HepG2 (cell line): ENCODE data around the gene HEATR5B. TPM values are rescaled to one million over a fixed set of nuclear protein-coding genes. Genes with fewer than 3 reads are reported as not detected.

ENCODE experiments used
- ATAC-seq: fragments of 200-7000 bp; cut with Tn5 transposase; 3 replicates; pipeline ENCODE4 v1.9.1; 2020; ENCODE audit warnings: mild to moderate bottlenecking, moderate library complexity
- BruUV-seq: library from RNA; stranded (reverse); fragments of 400-500 nt; replicated peaks from 2 replicates; lab custom pipeline; 2021; lab: Mats Ljungman, UMichigan
- CTCF ChIA-PET: fragments of 300-600 bp; formaldehyde crosslinking; extraction: SDS; loops from one replicate; lab custom pipeline; 2021; ENCODE audit warnings: low total read pairs, inconsistent platforms, low intra/inter-chr PET ratio; lab: Yijun Ruan, JAX
- POLR2A ChIA-PET: fragments of 350-600 bp; sonication (Branson Sonifier 250); formaldehyde crosslinking; loops from one replicate; lab custom pipeline; 2020; ENCODE audit warnings: antibody characterized with exemption, inconsistent platforms; lab: Yijun Ruan, JAX
- DNase-seq: peaks from one replicate; pipeline ENCODE4 v3.0.0-alpha.2; 2015; ENCODE audit warnings: low spot score
- FAIRE-seq: peaks from 3 replicates; lab custom pipeline; 2011; peaks lifted over from hg19 to GRCh38; lab: Jason Lieb, UNC
- H2AFZ ChIP-seq: one replicate; pipeline ENCODE4 v1.6.1; 2011; ENCODE audit warnings: low read length, inconsistent platforms
- H3K27ac ChIP-seq: fragments of 300-600 bp; 3 replicates; pipeline ENCODE4 v1.8.0; 2011; ENCODE audit warnings: mixed run types, mild to moderate bottlenecking, mixed read lengths, low read length, inconsistent platforms; ENCODE audit not compliant: insufficient read depth; ENCODE audit errors: extremely low read length
- H3K27me3 ChIP-seq, 2 experiments: fragments of 200-600 bp in 1 of 2; 2 replicates in 1 of 2; 3 replicates in 1 of 2; pipeline versions ENCODE4 v1.6.0 to v1.8.0; 2011; ENCODE audit warnings: low read length in 2 of 2, mild to moderate bottlenecking in 2 of 2, moderate library complexity in 2 of 2, inconsistent platforms in 1 of 2; ENCODE audit not compliant: insufficient read depth in 2 of 2, control insufficient read depth in 1 of 2
- H3K36me3 ChIP-seq, 2 experiments: fragments of 200-600 bp in 1 of 2; replicated peaks in 1 of 2; 2 replicates in 1 of 2; 3 replicates in 1 of 2; pipeline versions ENCODE4 v1.5.1 to v1.8.0; 2011; ENCODE audit warnings: low read length in 2 of 2, inconsistent platforms in 1 of 2; ENCODE audit not compliant: insufficient read depth in 2 of 2, control insufficient read depth in 1 of 2
- H3K4me1 ChIP-seq: 2 replicates; pipeline ENCODE4 v1.5.1; 2012; ENCODE audit warnings: low read length, inconsistent platforms; ENCODE audit not compliant: insufficient read depth
- H3K4me2 ChIP-seq: 2 replicates; pipeline ENCODE4 v1.6.0; 2011; ENCODE audit warnings: low read depth, low read length, inconsistent platforms
- H3K4me3 ChIP-seq, 3 experiments: fragments of 200-600 bp in 1 of 3; sonication (generic), shearing (Covaris generic) in 1 of 3; replicated peaks in 1 of 3; 2 replicates each; pipeline ENCODE4 v1.5.1; 2011 to 2016; ENCODE audit warnings: low read length in 3 of 3, inconsistent platforms in 2 of 3, low read depth in 2 of 3, mild to moderate bottlenecking in 2 of 3, control low read depth in 1 of 3, mixed read lengths in 1 of 3; ENCODE audit not compliant: insufficient read depth in 1 of 3
- H3K79me2 ChIP-seq: one replicate; pipeline ENCODE4 v1.6.1; 2011; ENCODE audit warnings: low read length, inconsistent platforms; ENCODE audit not compliant: insufficient read depth
- H3K9ac ChIP-seq: 2 replicates; pipeline ENCODE4 v1.6.0; 2011; ENCODE audit warnings: mild to moderate bottlenecking, low read depth, low read length, inconsistent platforms; ENCODE audit not compliant: insufficient read depth
- H3K9me3 ChIP-seq: 2 replicates; pipeline ENCODE4 v1.5.1; 2012; ENCODE audit warnings: mild to moderate bottlenecking, low read length
- H4K20me1 ChIP-seq: 2 replicates; pipeline ENCODE4 v1.6.0; 2011; ENCODE audit warnings: inconsistent platforms, mild to moderate bottlenecking, low read length, moderate library complexity; ENCODE audit not compliant: insufficient read depth
- HMGXB4 ChIP-seq, 2 experiments: sonication (generic) in 1 of 2; formaldehyde crosslinking in 1 of 2; IDR thresholded peaks; 2 replicates each; pipeline versions ENCODE4 v1.4.0 to v1.6.1; 2018 to 2020; ENCODE audit warnings: missing genetic modification reagents in 2 of 2, borderline replicate concordance in 1 of 2, low read depth in 1 of 2, mild to moderate bottlenecking in 1 of 2, missing biosample characterization in 1 of 2
- MNT ChIP-seq: fragments of 450-650 bp; IDR thresholded peaks from 2 replicates; pipeline ENCODE4 v1.6.1; 2016
- RFX1 ChIP-seq: fragments of 450-650 bp; IDR thresholded peaks from 2 replicates; pipeline ENCODE4 v1.6.1; 2017
- THAP8 ChIP-seq: sonication (generic); formaldehyde crosslinking; IDR thresholded peaks from 2 replicates; pipeline ENCODE4 v1.5.1; 2020; ENCODE audit warnings: missing genetic modification reagents, mild to moderate bottlenecking, borderline replicate concordance
- ZNF850 ChIP-seq: sonication (generic); formaldehyde crosslinking; conservative IDR thresholded peaks from 2 replicates; pipeline ENCODE4 v1.9.0; 2021; ENCODE audit warnings: mild to moderate bottlenecking, missing genetic modification reagents
- ZSCAN12 ChIP-seq: sonication (generic); formaldehyde crosslinking; IDR thresholded peaks from 2 replicates; pipeline ENCODE4 v1.9.0; 2021; ENCODE audit warnings: mild to moderate bottlenecking, missing genetic modification reagents
- ZSCAN21 ChIP-seq: sonication (generic); formaldehyde crosslinking; IDR thresholded peaks from 2 replicates; pipeline ENCODE4 v1.8.0; 2022; ENCODE audit warnings: mild to moderate bottlenecking, missing genetic modification reagents, moderate library complexity, borderline replicate concordance
- WGBS: methylation state at CpG from one replicate; pipeline ENCODE4 v1.1.6; 2017; ENCODE audit warnings: low lambda C conversion rate; 5-methylcytosine and 5-hydroxymethylcytosine counted together
- in situ Hi-C: cut with HindIII; loops from 2 replicates; pipeline ENCODE4 v1.10.0; 2017; ENCODE audit warnings: low pct_unique_long_range_greater_than_20kb; ENCODE audit not compliant: extremely low pct_ligation_motif_present
- intact Hi-C: fragments of 100-400 bp; cut with micrococcal nuclease; formaldehyde crosslinking; loops from one replicate; pipeline ENCODE4 v1.10.0; 2022; ENCODE audit not compliant: unreplicated experiment
- polyA plus RNA-seq, 8 experiments: library from polyadenylated mRNA; depleted of rRNA in 3 of 8; stranded (reverse) in 7 of 8; unstranded in 1 of 8; fragments of >200 nt; fragmentation: Illumina TruSeq in 4 of 8; extraction: Trizol in 4 of 8; gene quantifications; 2 replicates each; pipeline versions ENCODE4 v1.2.1 to v1.2.3, GENCODE V29; 2011 to 2016; ENCODE audit warnings: low read depth in 4 of 8, missing spikeins in 1 of 8, mixed read lengths in 1 of 8; ENCODE audit not compliant: insufficient read depth in 1 of 8
- total RNA-seq, 5 experiments: library from RNA; depleted of rRNA; stranded (reverse); fragments of >200 nt; fragmentation: Illumina TruSeq; extraction: Trizol; gene quantifications; 2 replicates each; pipeline ENCODE4 v1.2.3, GENCODE V29; 2016; ENCODE audit warnings: low read depth in 1 of 5
- TF ChIP-seq, protein P1 (sequence below): sonication (generic); formaldehyde crosslinking; conservative IDR thresholded peaks from 2 replicates; pipeline ENCODE4 v1.4.0; 2020; ENCODE audit warnings: missing genetic modification reagents
- TF ChIP-seq, protein P2 (sequence below): IDR thresholded peaks from 2 replicates; pipeline ENCODE4 v1.6.1; 2016; ENCODE audit warnings: low read depth, control low read depth
- TF ChIP-seq, protein P3 (sequence below): sonication (generic); formaldehyde crosslinking; conservative IDR thresholded peaks from 2 replicates; pipeline ENCODE4 v1.4.0; 2020; ENCODE audit warnings: missing genetic modification reagents

Gene HEATR5B
- total and polyA plus RNA-seq, 2 of the 13 experiments (the other 11 are each of a cell fraction or from before 2014, with no cell fraction given): 12.7 to 16.3 TPM

- Histone ChIP-seq H3K9me3 (no peaks in the 10 kb centered on the region), H2AFZ (no peak overlapping the region), H3K27me3 (no peaks in the 10 kb centered on the region), H3K27ac (no peak overlapping the region), H3K36me3 (peaks cover 4 to 34% of the 10 kb centered on the region in 2 experiments), H3K4me3 (no peak overlapping the region), H3K9ac (no peak overlapping the region), H4K20me1 (no peaks in the 10 kb centered on the region), H3K4me2 (no peak overlapping the region), H3K4me1 (no peaks in the 10 kb centered on the region), H3K79me2 (no peaks in the 10 kb centered on the region)
- TF ChIP-seq THAP8: no peak
- no peak for TF ChIP-seq HMGXB4 (CRISPR knock-in tag; IDR thresholded peaks at IDR 0.05; ENCODE audit: borderline replicate concordance in 1 of 2, low read depth in 1 of 2)
- TF ChIP-seq, protein P1, sequence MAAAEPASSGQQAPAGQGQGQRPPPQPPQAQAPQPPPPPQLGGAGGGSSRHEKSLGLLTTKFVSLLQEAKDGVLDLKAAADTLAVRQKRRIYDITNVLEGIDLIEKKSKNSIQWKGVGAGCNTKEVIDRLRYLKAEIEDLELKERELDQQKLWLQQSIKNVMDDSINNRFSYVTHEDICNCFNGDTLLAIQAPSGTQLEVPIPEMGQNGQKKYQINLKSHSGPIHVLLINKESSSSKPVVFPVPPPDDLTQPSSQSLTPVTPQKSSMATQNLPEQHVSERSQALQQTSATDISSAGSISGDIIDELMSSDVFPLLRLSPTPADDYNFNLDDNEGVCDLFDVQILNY (CRISPR knock-in tag): no peak
- no peak for TF ChIP-seq ZSCAN21 (CRISPR knock-in tag)
- TF ChIP-seq, protein P2, sequence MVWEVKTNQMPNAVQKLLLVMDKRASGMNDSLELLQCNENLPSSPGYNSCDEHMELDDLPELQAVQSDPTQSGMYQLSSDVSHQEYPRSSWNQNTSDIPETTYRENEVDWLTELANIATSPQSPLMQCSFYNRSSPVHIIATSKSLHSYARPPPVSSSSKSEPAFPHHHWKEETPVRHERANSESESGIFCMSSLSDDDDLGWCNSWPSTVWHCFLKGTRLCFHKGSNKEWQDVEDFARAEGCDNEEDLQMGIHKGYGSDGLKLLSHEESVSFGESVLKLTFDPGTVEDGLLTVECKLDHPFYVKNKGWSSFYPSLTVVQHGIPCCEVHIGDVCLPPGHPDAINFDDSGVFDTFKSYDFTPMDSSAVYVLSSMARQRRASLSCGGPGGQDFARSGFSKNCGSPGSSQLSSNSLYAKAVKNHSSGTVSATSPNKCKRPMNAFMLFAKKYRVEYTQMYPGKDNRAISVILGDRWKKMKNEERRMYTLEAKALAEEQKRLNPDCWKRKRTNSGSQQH: no peak
- TF ChIP-seq ZSCAN12 (CRISPR knock-in tag): no peak
- TF ChIP-seq, protein P3, sequence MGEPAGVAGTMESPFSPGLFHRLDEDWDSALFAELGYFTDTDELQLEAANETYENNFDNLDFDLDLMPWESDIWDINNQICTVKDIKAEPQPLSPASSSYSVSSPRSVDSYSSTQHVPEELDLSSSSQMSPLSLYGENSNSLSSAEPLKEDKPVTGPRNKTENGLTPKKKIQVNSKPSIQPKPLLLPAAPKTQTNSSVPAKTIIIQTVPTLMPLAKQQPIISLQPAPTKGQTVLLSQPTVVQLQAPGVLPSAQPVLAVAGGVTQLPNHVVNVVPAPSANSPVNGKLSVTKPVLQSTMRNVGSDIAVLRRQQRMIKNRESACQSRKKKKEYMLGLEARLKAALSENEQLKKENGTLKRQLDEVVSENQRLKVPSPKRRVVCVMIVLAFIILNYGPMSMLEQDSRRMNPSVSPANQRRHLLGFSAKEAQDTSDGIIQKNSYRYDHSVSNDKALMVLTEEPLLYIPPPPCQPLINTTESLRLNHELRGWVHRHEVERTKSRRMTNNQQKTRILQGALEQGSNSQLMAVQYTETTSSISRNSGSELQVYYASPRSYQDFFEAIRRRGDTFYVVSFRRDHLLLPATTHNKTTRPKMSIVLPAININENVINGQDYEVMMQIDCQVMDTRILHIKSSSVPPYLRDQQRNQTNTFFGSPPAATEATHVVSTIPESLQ (CRISPR knock-in tag): no peak
- no peak for TF ChIP-seq RFX1
- TF ChIP-seq ZNF850 (CRISPR knock-in tag): no peak
- no peak for TF ChIP-seq MNT
- TSS peak; percentile 23 for BruUV-seq
- no peak for FAIRE-seq
- POLR2A ChIA-PET: no interaction called here
- no peak for DNase-seq
- in situ Hi-C loops: no loop called here
- no peak for ATAC-seq
- intact Hi-C loops: no loop called here
- WGBS: 96% methylated on average over 5 of the region's 5 CpGs
- CTCF ChIA-PET: no interaction called here
Observed at GRCh38 chr2:37011130-37011529, 73.0 kb downstream of the HEATR5B start.
